H1 (cell line): ENCODE data around the gene GYPA. TPM values are rescaled to one million over a fixed set of nuclear protein-coding genes. Genes with fewer than 3 reads are reported as not detected.

Source experiments
- CTCF ChIA-PET: fragments of 300-600 bp; sonication (Branson Sonifier 250); formaldehyde crosslinking; loops from one replicate; lab custom pipeline; 2021; ENCODE audit not compliant: partially characterized antibody; lab: Charles Lee
- POLR2A ChIA-PET: fragments of 300-600 bp; sonication (Branson Sonifier 250); formaldehyde crosslinking; loops from one replicate; lab custom pipeline; 2021; ENCODE audit warnings: inconsistent platforms; ENCODE audit not compliant: partially characterized antibody; lab: Charles Lee
- DNase-seq, 2 experiments: peaks; one replicate each; pipeline versions ENCODE4 v3.0.0 to v3.0.0-alpha.2; 2010 to 2022; ENCODE audit warnings: low spot score in 2 of 2, low read depth in 1 of 2, mixed read lengths in 1 of 2
- FAIRE-seq: peaks from 2 replicates; lab custom pipeline; 2011; peaks lifted over from hg19 to GRCh38; lab: Jason Lieb, UNC
- H2AFZ ChIP-seq: 2 replicates; pipeline ENCODE4 v1.8.1; 2012; ENCODE audit warnings: low read length, inconsistent platforms
- H2AK5ac ChIP-seq: 2 replicates; pipeline ENCODE4 v1.6.1; 2013; ENCODE audit warnings: low read depth, low read length
- H2BK120ac ChIP-seq: replicated peaks from 2 replicates; pipeline ENCODE3; 2013; ENCODE audit warnings: low read depth, low read length, inconsistent platforms
- H2BK12ac ChIP-seq: 2 replicates; pipeline ENCODE4 v1.6.1; 2013; ENCODE audit warnings: low read depth, low read length
- H2BK15ac ChIP-seq: 2 replicates; pipeline ENCODE4 v1.6.1; 2013; ENCODE audit warnings: low read length
- H2BK20ac ChIP-seq: 2 replicates; pipeline ENCODE4 v1.6.1; 2013; ENCODE audit warnings: low read length
- H2BK5ac ChIP-seq: 2 replicates; pipeline ENCODE4 v1.6.1; 2013; ENCODE audit warnings: low read depth, low read length
- H3K14ac ChIP-seq: 2 replicates; pipeline ENCODE4 v1.6.1; 2013; ENCODE audit warnings: inconsistent platforms; ENCODE audit not compliant: insufficient read length
- H3K18ac ChIP-seq: 2 replicates; pipeline ENCODE4 v1.6.1; 2013; ENCODE audit warnings: low read length; ENCODE audit errors: extremely low read depth
- H3K23ac ChIP-seq: 2 replicates; pipeline ENCODE4 v1.6.1; 2013; ENCODE audit warnings: inconsistent platforms; ENCODE audit not compliant: insufficient read length
- H3K23me2 ChIP-seq: 2 replicates; pipeline ENCODE4 v1.6.1; 2013; ENCODE audit warnings: low read depth, low read length
- H3K27ac ChIP-seq: 2 replicates; pipeline ENCODE4 v1.6.1; 2011; ENCODE audit warnings: low read depth, low read length, inconsistent platforms
- H3K27me3 ChIP-seq, 4 experiments: replicated peaks in 1 of 4; 1 replicate in 1 of 4; 2 replicates in 3 of 4; pipeline versions ENCODE4 v1.6.1 to v1.8.1; 2011 to 2013; ENCODE audit warnings: low read length in 3 of 4, mild to moderate bottlenecking in 3 of 4, inconsistent platforms in 2 of 4, mixed read lengths in 2 of 4, moderate library complexity in 1 of 4; ENCODE audit not compliant: control insufficient read depth in 3 of 4, insufficient read depth in 3 of 4; ENCODE audit errors: extremely low read depth in 1 of 4
- H3K36me3 ChIP-seq, 4 experiments: 2 replicates each; pipeline versions ENCODE4 v1.6.1 to v1.8.1; 2011 to 2013; ENCODE audit warnings: mild to moderate bottlenecking in 4 of 4, low read length in 3 of 4, moderate library complexity in 2 of 4, control low read depth in 1 of 4, inconsistent platforms in 1 of 4; ENCODE audit not compliant: insufficient read depth in 4 of 4, control insufficient read depth in 2 of 4
- H3K4ac ChIP-seq: replicated peaks from 2 replicates; pipeline ENCODE3; 2013; ENCODE audit warnings: low read length, low read depth, mixed read lengths, inconsistent platforms; ENCODE audit not compliant: insufficient read length
- H3K4me1 ChIP-seq, 4 experiments: replicated peaks in 1 of 4; 1 replicate in 1 of 4; 2 replicates in 3 of 4; pipeline versions ENCODE4 v1.6.1 to v1.8.1; 2011 to 2013; ENCODE audit warnings: low read length in 3 of 4, inconsistent platforms in 2 of 4, mixed read lengths in 1 of 4; ENCODE audit not compliant: insufficient read depth in 4 of 4, control insufficient read depth in 3 of 4
- H3K4me2 ChIP-seq, 2 experiments: 2 replicates each; pipeline versions ENCODE4 v1.6.1 to v1.8.1; 2011 to 2013; ENCODE audit warnings: low read depth in 2 of 2, low read length in 2 of 2, control low read depth in 1 of 2, inconsistent platforms in 1 of 2, mild to moderate bottlenecking in 1 of 2; ENCODE audit not compliant: insufficient read depth in 1 of 2
- H3K4me3 ChIP-seq, 4 experiments: fragments of 200-600, 300-600 bp in 1 of 4; sonication (generic), shearing (Covaris generic), sonication (Bioruptor Twin) in 1 of 4; 2 replicates each; pipeline versions ENCODE4 v1.5.1 to v1.8.1; 2011 to 2016; ENCODE audit warnings: low read length in 4 of 4, low read depth in 3 of 4, control low read depth in 2 of 4, inconsistent platforms in 2 of 4, mild to moderate bottlenecking in 2 of 4, mixed read lengths in 1 of 4, moderate library complexity in 1 of 4; ENCODE audit not compliant: insufficient read depth in 2 of 4; ENCODE audit errors: extremely low read depth in 1 of 4
- H3K56ac ChIP-seq: replicated peaks from 2 replicates; pipeline ENCODE3; 2013; ENCODE audit warnings: low read depth, mild to moderate bottlenecking, mixed read lengths, low read length, inconsistent platforms; ENCODE audit not compliant: insufficient read length
- H3K79me1 ChIP-seq: 2 replicates; pipeline ENCODE4 v1.6.1; 2013; ENCODE audit warnings: low read depth, low read length, control low read depth
- H3K79me2 ChIP-seq, 2 experiments: 2 replicates each; pipeline versions ENCODE4 v1.6.1 to v1.8.1; 2012 to 2013; ENCODE audit warnings: low read length in 2 of 2, mild to moderate bottlenecking in 2 of 2, inconsistent platforms in 1 of 2; ENCODE audit not compliant: insufficient read depth in 2 of 2, control insufficient read depth in 1 of 2
- H3K9ac ChIP-seq, 4 experiments: replicated peaks in 1 of 4; 1 replicate in 1 of 4; 2 replicates in 3 of 4; pipeline versions ENCODE4 v1.6.1 to v1.8.1; 2011 to 2013; ENCODE audit warnings: low read depth in 3 of 4, low read length in 3 of 4, control low read depth in 2 of 4, mild to moderate bottlenecking in 2 of 4, moderate library complexity in 2 of 4, inconsistent platforms in 1 of 4; ENCODE audit errors: extremely low read depth in 1 of 4
- H3K9me3 ChIP-seq, 2 experiments: 2 replicates each; pipeline versions ENCODE4 v1.6.1 to v1.8.1; 2012 to 2013; ENCODE audit warnings: mild to moderate bottlenecking in 2 of 2, moderate library complexity in 2 of 2, control low read depth in 1 of 2, inconsistent platforms in 1 of 2, low read depth in 1 of 2, low read length in 1 of 2, mixed read lengths in 1 of 2; ENCODE audit not compliant: insufficient read depth in 2 of 2
- H4K20me1 ChIP-seq, 2 experiments: replicated peaks in 1 of 2; 2 replicates each; pipeline versions ENCODE3 to v1.8.1; 2011 to 2013; ENCODE audit warnings: inconsistent platforms in 2 of 2, low read length in 2 of 2, mild to moderate bottlenecking in 1 of 2; ENCODE audit not compliant: insufficient read depth in 2 of 2, control insufficient read depth in 1 of 2
- H4K5ac ChIP-seq: 2 replicates; pipeline ENCODE4 v1.6.1; 2013; ENCODE audit warnings: low read length, low read depth, mixed read lengths, inconsistent platforms; ENCODE audit not compliant: insufficient read length
- H4K8ac ChIP-seq: 2 replicates; pipeline ENCODE4 v1.8.0; 2013; ENCODE audit warnings: mild to moderate bottlenecking, moderate library complexity, low read length, inconsistent platforms; ENCODE audit not compliant: insufficient read depth; ENCODE audit errors: extremely low read depth
- H4K91ac ChIP-seq: replicated peaks from 2 replicates; pipeline ENCODE3; 2013; ENCODE audit warnings: low read length, mixed read lengths, inconsistent platforms; ENCODE audit not compliant: insufficient read length
- CHD2 ChIP-seq: IDR thresholded peaks from 2 replicates; pipeline ENCODE4 v1.6.1; 2012; ENCODE audit warnings: low read length, improper control_type of control experiment
- EGR1 ChIP-seq: IDR thresholded peaks from 2 replicates; pipeline ENCODE4 v1.6.1; 2011; ENCODE audit warnings: low read depth, low read length, borderline replicate concordance
- KDM5A ChIP-seq: fragments of 200-600 bp; IDR thresholded peaks from 2 replicates; pipeline ENCODE4 v1.7.1; 2012; ENCODE audit warnings: mild to moderate bottlenecking, low read length, inconsistent platforms, mixed read lengths
- MAFK ChIP-seq: IDR thresholded peaks from 2 replicates; pipeline ENCODE4 v1.6.1; 2012; ENCODE audit warnings: low read depth, mild to moderate bottlenecking, improper control_type of control experiment, low read length
- RFX5 ChIP-seq: IDR thresholded peaks from 2 replicates; pipeline ENCODE4 v1.6.1; 2011; ENCODE audit warnings: low read depth, low read length, improper control_type of control experiment, borderline replicate concordance
- RXRA ChIP-seq: IDR thresholded peaks from 2 replicates; pipeline ENCODE4 v1.6.1; 2011; ENCODE audit warnings: low read depth, mild to moderate bottlenecking, low read length, moderate library complexity; ENCODE audit not compliant: insufficient read depth
- SIX5 ChIP-seq: IDR thresholded peaks from 2 replicates; pipeline ENCODE4 v1.6.1; 2011; ENCODE audit warnings: mild to moderate bottlenecking, low read depth, low read length
- TAF1 ChIP-seq: IDR thresholded peaks from 2 replicates; pipeline ENCODE4 v1.6.1; 2011; ENCODE audit warnings: mild to moderate bottlenecking, low read depth, low read length
- polyA plus RNA-seq, 7 experiments: library from polyadenylated mRNA; depleted of rRNA in 3 of 7; stranded (reverse) in 5 of 7; unstranded in 2 of 7; fragments of >200 nt in 5 of 7; fragments of 200-250 nt in 2 of 7; gene quantifications; 1 replicate in 5 of 7; 2 replicates in 1 of 7; 4 replicates in 1 of 7; pipeline versions ENCODE4 v1.2.1 to v1.2.3, GENCODE V29; 2011 to 2013; ENCODE audit warnings: missing spikeins in 2 of 7, mixed read lengths in 2 of 7
- total RNA-seq: library from RNA; stranded (reverse); fragmentation: NEBNext Ultra II Directional; extraction: Animal tissue kit (Norgen Biotek cat#: 25700); gene quantifications from 2 replicates; pipeline ENCODE4 v1.2.1, GENCODE V29; 2021

Gene GYPA
- total and polyA plus RNA-seq, 2 of the 8 experiments (the other 6 are each of a cell fraction or from before 2014, with no cell fraction given) = not detected

DNA sequence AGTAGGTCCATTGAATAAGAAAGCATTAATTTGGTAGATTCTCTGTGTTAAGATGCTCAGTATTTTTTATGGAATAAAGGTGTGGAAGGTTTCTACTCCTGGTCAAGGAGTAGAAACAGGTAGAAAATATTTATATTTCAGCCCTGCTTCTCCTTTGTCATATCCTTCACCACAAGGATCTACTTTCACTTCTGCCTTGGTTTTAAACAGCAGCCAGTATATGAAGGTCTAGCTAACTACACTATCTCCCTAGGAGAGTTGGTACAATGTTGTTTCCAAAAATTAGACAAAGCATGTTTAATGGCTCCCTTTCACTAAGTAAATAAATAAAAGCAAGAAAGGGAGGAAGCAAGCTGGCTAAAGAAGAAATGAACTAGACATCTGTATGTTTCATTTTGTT is 44.6 kb upstream of the GYPA start:
- H2BK12ac ChIP-seq = no peak overlapping the region
- H2BK15ac ChIP-seq = no peak overlapping the region
- no peak overlapping the region for H2BK120ac ChIP-seq
- no peak overlapping the region for H3K23ac ChIP-seq
- no peaks in the 10 kb centered on the region for H3K79me1 ChIP-seq
- H2BK20ac ChIP-seq = no peak overlapping the region
- H4K5ac ChIP-seq = no peak overlapping the region
- H4K91ac ChIP-seq = no peak overlapping the region
- FAIRE-seq (no peak), DNase-seq (no peak)
- H3K9me3 ChIP-seq = no peaks in the 10 kb centered on the region; a peak in 1 of 4 replicates
- no peak overlapping the region for H3K27ac ChIP-seq
- no peaks in the 10 kb centered on the region for H3K79me2 ChIP-seq
- no peak overlapping the region for H3K4me2 ChIP-seq
- CTCF ChIA-PET = interaction anchor here (0.6 to 1.8 kb wide), 3 partner anchors 11 to 388 kb away, joined by 3 to 5 read pairs (median 4); no protein-coding TSS in a partner anchor
- H3K4ac ChIP-seq = no peak overlapping the region
- POLR2A ChIA-PET = no interaction called here
- peaks cover 0 to 3% (median 0%) of the 10 kb centered on the region in 4 experiments; a peak in 1 of 7 replicates for H3K4me1 ChIP-seq
- no peaks in the 10 kb centered on the region for H4K20me1 ChIP-seq
- H4K8ac ChIP-seq = no peak overlapping the region
- no peak overlapping the region for H2AK5ac ChIP-seq
- no peak overlapping the region for H3K4me3 ChIP-seq
- no peak overlapping the region for H3K18ac ChIP-seq
- H3K9ac ChIP-seq = no peak overlapping the region
- no peak overlapping the region for H2BK5ac ChIP-seq
- no peak overlapping the region for H2AFZ ChIP-seq
- no peak overlapping the region for H3K14ac ChIP-seq
- no peaks in the 10 kb centered on the region for H3K36me3 ChIP-seq
- H3K23me2 ChIP-seq = no peaks in the 10 kb centered on the region
- no peak overlapping the region for H3K56ac ChIP-seq
- H3K27me3 ChIP-seq = no peaks in the 10 kb centered on the region; a peak in 2 of 7 replicates
- TF ChIP-seq KDM5A = no peak
- no peak for TF ChIP-seq RXRA
- TF ChIP-seq SIX5 = no peak
- TF ChIP-seq CHD2 = no peak
- TF ChIP-seq TAF1 = no peak
- TF ChIP-seq EGR1 = no peak
- no peak for TF ChIP-seq RFX5
- TF ChIP-seq MAFK = no peak
